HG03469 (cell line): ENCODE measurements around the gene STS.

ENCODE experiments used
- ATAC-seq: cut with Tn5 transposase; IDR thresholded peaks from one replicate; pipeline ENCODE4 v1.9.1; 2021; ENCODE audit warnings: mild to moderate bottlenecking, moderate library complexity, moderate number of reproducible peaks; ENCODE audit not compliant: unreplicated experiment

STS gene

GRCh38 chrX:7134981-7135380, 12.5 kb upstream of the STS start:
- ATAC-seq, result no peak

GRCh38 chrX:7139202-7140081, 8.1 kb upstream of the STS start:
- ATAC-seq, result no peak

GRCh38 chrX:7143076-7143475, 4.4 kb upstream of the STS start:
- no peak for ATAC-seq

- ATAC-seq, result no peak
These were observed 3.5 kb upstream of the STS start for GRCh38 chrX:7143941-7144525.

DNA sequence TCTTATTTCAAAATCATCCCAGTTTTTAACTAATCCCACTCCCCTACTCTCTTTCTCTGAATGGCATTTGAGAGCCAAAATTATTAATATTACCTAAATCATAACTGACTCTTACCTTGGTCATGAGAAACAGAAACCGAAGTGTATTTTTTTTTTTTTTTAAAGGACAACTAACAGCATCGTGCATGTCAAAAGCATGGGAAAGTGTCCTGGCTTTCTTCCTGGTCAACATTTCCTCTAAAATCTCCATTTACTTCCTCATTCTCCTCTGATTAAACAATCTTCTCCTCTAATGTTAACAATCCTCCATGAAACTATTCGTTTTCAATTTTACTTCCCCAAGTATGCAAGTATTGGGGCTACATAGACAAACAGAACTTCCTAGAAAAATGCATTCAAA, 2.1 kb upstream of the STS start:
- ATAC-seq, result no peak

- no peak for ATAC-seq
These were observed 1.4 kb upstream of the STS start for GRCh38 chrX:7146020-7146702.

DNA sequence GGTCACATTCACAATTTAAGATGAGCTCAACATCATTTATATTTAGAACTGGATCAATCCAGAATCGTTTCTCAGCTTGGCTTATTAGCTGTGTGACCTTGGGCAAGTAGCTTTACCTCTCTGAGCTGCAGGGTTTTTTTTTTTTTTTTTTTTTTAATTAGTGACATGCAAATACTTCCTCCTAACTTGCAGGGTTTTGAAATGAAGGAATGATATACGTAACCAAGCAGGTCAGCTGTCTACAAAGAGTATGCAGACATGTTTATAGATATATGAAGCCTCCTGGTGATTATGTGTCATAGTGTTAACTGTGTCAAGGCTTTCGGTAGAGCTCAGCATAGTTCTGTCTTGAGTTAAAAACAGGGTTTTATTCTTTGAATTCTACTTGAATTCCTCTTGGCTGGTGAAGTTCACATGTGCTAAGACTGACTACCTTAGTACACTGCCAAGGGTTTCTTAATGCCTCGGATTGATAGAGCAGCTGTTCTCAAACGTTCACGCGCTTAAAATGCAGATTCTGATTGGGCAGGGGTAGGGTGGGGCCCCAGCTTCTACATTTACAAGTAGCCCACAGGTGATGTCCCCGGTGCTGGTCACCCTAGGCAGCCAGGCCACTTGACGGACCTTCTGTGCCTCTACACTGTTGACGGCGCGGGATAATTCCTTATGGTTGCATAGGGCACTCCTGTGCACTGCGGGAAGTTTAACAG, 654 bp upstream of the STS start:
- peak; percentile 3 for ATAC-seq

DNA sequence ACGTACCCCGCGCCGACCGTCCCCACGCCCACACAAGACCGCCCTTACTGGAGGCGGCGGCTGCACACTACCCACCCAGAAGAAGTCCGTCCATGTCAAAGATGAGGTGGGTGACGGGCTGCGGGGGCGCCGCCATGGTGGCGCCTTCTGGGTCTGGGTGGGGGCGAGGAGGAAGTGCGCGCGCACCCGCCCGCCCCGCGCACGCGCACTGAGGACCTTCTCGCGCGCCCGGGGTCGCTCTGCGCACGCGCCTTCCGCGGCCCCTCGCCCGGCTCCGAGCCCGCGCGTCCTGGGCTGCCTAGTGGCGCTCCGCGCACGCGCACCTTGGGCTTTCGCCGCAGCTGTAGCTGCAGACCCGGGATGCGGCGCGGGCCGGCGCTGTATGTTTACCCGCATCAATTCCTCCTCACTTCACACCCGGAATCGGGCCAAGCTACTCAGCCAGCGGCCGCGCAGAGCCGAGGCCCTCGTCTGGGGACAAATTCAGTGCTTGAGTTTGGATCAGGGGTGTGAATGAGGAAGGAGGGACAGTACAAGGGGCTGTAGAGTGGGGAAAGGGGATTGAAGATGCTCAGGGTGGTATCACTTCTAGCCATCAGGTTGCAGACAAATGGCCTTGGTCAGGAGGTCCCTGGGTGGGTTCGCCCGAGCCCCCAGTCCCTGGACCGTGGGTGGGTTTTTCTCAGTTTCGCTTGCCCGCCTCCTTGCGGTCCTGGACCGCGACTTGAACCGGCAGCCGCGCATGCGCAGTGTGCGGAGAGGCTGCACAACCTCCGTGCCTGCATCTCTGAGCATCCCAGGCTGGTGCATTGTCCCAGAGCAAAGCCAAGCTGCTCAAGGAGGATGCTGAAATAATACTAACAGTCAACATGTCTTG, 704 bp downstream of the STS start, which contains the start of gene PUDP:
Gene PUDP (minus strand): TSS at position 176 of the 877 bp plus-strand sequence. CDS start 40 bp downstream, at position 136.
- ATAC-seq, result peak; percentile 57

- no peak for ATAC-seq
These were observed 1.9 kb downstream of the STS start for GRCh38 chrX:7149411-7149810.

DNA sequence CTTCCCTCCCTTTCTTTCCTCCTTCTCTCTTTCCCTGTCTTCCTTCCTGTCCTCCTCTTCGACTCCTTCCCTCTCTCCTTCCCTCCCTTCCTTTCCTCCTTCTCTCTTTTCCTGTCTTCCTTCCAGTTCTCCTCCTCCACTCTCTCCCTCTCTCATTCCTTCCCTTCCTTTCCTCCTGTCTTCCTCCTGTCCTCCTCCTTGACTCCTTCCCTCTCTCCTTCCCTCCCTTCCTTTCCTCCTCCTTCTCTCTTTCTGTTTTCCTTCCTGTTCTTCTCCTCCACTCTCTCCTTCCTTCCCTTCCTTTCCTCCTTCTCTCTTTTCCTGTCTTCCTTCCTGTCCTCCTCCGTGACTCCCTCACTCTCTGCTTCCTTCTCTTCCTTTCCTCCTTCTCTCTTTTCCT, 5.7 kb downstream of the STS start:
- ATAC-seq, result no peak

GRCh38 chrX:7154041-7154597, 6.6 kb downstream of the STS start:
- no peak for ATAC-seq

DNA sequence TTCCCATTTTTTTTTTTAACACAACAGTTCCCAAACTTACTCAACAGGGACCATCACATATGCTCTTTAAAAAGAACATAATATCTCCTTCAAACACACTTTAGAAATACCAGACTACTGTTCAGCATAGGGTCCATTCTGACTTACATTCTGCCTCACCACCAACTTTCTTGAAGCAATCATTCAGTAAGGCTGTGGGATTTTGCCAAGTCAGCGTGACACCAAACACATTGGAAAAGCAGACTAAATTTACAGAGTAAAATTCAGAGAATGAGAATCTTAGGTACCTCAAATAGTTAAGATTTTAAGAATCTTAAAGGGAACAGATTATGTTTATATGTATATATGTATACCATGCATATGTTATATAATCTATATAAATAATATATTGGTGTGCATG, 7.7 kb downstream of the STS start:
- no peak for ATAC-seq

- ATAC-seq, result no peak
These were observed 9.4 kb downstream of the STS start for GRCh38 chrX:7156879-7157278.

- ATAC-seq, result no peak
These were observed 11.0 kb downstream of the STS start for GRCh38 chrX:7158468-7158990.

DNA sequence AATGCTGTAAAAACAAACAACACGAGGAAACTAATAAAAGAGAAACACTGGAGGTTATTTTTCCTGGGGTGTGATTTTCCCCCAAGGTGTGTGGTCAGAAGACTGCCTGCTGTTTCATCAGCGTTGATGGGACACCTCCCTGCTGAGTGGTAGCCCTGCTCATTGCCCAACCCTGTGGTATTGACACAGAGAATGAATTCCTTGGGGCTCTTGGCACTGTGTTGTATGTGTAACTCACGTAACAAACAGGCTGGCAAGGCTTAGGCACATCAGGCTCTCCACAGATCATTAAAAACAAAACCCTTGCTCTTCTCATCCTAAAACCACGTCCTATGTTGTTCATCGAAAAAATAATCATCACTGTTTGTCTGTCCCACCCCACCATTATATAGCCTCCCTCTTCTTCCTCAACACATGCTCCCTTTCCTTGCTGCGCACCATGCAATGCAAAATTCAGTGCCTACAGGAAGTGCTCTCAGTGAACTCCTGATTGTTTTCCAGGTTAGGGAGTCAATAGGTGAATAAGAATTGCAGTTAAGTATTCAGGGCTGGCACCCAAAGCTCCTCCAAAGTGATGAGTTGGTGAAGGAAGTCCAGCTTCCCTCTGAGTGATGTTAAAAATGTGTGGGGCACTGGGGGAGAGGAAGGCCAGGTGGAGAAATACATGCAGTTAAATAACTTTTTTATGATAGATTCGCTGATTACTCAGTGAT, 11.8 kb downstream of the STS start:
- no peak for ATAC-seq

- ATAC-seq, result no peak
These were observed 15.7 kb downstream of the STS start for GRCh38 chrX:7163146-7163677.

- ATAC-seq, result no peak
These were observed 16.7 kb downstream of the STS start for GRCh38 chrX:7164174-7164573.

DNA sequence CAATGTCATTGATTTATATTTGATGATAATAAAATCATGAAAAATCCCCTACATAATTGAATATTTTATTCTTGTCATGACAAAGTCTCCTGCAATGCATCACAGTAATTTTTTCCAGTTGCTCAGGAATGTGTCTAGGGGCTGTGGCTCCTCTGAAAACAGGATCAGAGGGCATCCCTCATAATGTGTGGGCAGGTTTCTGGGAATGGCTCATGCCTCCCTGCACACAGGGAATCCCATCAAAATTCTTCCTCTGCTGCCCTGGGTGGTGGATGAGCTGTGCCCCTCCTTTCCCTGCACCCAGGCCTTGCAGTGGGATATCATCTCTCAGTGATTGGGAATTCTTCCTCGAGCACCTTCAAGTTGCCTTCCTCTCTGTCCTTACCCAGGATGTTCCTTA, 20.9 kb downstream of the STS start:
- no peak for ATAC-seq

DNA sequence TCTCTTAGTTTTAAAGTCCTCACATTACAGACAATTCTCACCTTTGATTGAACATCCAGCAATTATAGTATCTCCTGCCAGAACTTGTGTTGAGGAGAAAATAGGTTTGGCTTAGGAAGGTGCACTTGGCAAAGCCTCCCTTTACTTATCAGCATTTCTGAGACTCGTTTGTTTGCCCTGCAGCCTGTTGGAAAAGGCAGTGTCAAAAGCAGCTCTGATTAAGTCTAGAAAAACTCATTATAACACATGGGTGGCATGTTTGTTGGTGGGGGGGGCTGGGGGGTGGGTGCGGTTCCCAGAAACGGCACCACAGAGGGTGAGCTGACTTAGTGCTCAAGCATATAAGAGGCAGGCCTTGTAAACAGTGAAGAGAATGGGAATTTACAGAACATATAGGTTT, 22.1 kb downstream of the STS start:
- no peak for ATAC-seq
